Activated T-cell treated with anti-CD3 and anti-CD28 coated beads, Interleukin-2, amount 50 U/mL, for 1 hour (primary cell): ENCODE results near the gene ATXN1.

Experiments
- DNase-seq: peaks from one replicate; pipeline ENCODE4 v3.0.0-alpha.2; 2020

The ATXN1 gene

GRCh38 chr6:16519265-16520242, 241.7 kb downstream of the ATXN1 start:
- DNase-seq, result no peak

GRCh38 chr6:16518265-16518664, 243.0 kb downstream of the ATXN1 start:
- no peak for DNase-seq

GRCh38 chr6:16514249-16514648, 247.0 kb downstream of the ATXN1 start:
- DNase-seq, result peak; percentile 28

GRCh38 chr6:16512544-16513290, 248.5 kb downstream of the ATXN1 start:
- no peak for DNase-seq

DNA sequence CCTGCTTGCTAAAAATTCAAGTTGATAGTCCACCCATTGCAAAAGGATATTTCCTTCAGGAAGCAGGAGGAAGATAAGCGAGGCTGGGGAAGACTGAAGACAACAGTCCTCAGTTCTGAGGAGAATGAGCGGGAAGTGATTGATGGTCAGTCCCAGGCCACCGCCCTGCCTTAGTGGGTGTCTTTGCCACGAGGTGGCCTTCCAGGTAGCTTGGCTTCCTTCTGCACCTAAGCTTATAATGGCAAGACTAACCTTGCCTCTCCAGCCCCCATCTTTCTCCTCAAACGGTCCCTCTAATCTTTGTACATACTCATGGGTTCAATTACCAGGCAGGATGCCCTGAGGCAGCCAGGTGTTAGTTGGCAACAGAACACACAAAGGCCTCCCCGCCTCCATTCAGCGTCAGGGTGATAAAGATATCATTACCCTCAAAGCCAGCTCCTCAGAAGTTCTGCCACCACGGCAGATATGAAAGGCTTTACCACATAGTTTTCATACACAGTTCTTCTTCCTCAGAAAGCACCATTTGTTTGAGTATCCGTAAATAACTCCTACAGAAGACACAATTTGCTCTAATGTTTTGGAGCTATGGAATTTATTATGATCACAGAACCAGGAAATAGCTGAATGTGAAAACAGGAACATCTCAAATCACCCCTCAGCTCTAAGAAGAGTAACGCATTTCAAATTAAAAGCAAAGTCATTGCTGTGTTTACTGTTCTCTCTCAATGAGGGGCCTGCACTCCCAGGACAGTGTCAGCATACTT, 249.4 kb downstream of the ATXN1 start:
- peak; percentile 47 for DNase-seq

- no peak for DNase-seq
Measured at GRCh38 chr6:16511040-16511660, 250.1 kb downstream of the ATXN1 start.

DNA sequence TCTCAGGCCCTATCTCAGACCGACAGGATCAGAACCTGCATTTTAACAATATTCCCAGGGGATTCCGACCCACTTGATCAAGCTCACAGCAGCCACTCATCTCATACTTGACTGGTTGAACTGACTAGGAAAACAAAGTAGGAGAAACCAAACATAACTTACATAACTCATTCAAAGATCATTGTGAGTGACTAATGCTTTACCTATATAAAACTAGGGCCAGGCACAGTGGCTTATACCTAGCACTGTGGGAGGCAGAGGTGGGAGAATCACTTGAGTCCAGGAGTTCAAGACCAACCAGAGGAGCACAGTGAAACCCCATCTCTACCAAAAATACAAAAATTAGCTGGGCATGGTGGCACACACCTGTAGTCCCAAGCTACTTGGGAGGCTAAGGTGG, 251.0 kb downstream of the ATXN1 start:
- DNase-seq, result no peak

- DNase-seq, result no peak
Measured at GRCh38 chr6:16508959-16509358, 252.3 kb downstream of the ATXN1 start.

- no peak for DNase-seq
Measured at GRCh38 chr6:16505711-16506357, 255.4 kb downstream of the ATXN1 start.

DNA sequence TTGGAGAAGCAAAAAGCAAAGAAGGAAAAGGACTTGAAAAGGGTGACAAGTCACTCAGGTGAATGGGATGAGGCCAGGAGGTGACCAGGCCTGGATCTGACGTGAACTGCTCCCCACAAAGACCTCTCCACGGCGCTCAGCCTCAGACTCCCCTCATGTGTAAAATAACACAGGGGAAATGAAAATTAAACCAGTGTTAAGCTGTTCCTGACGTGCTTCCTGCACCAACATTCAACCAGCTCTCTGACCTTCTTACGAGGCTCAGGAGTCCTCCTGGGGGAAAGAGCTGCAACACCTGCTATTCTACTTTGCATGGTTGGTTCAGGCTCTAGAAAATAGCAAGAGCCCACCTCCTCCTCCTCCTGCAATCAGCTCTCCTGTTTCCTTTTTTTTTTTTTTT, 256.7 kb downstream of the ATXN1 start:
- DNase-seq, result no peak

- DNase-seq, result no peak
Measured at GRCh38 chr6:16503970-16504415, 257.3 kb downstream of the ATXN1 start.

DNA sequence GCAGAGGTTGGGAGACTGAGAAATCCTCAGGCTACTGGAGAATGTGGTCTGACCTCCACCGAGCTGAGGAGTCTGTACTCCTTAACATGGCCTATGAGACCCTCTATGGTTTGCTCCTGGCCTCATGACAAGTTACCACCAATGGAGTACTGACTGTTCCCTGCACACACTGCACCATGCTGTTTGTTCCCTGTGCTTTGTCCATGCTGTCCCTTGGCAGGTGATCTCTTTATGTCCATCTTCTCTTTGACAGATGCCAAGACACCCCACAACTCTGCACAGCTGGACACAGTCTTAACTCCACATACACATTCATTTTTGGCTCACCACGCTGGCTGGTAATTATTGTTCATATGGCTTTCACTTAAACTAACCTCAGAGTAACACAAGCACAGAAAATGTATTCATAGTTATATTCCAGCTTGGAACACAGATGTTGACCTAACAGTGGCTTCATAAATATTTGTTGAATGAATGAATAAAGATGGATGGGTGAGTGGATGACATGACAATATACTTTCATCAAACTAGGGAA, 258.0 kb downstream of the ATXN1 start:
- DNase-seq, result no peak

DNA sequence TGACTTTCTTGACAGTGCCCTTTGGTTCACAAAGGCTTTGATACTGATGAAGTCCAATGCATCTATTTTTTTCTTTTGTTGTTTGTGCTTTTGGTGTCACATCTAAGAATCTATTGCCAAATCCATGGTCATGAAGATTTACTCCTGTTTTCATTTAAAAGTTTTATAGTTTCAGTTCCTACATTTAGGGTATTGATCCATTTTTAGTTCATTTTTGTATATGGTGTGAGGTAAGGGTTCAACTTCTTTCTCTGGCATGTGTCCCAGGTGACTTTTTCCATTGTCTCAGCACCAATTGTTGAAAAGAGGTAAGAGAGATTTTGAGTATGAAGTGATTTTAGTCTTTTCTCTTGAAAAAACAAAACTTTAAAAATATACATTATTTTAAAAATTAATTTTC, 262.3 kb downstream of the ATXN1 start:
- DNase-seq, result no peak

DNA sequence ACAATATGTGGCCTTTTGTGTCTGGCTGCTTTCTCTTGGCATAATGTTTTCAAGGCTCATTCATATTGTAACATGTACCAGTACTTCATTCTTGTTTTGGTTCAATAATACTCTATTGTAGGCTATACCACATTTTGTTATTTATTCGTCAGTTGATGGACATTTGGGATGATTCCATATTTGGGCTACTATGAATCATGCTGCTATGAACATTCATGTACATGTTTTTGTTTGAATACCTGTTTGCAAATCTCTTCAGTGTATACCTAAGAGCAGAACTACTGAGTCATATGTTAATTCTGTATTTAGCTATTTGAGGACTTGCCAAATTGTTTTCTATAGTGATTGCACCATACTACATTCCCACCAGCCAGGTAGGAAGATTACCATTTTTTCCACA, 263.0 kb downstream of the ATXN1 start:
- DNase-seq, result no peak

- no peak for DNase-seq
Measured at GRCh38 chr6:16496991-16497801, 264.1 kb downstream of the ATXN1 start.

DNA sequence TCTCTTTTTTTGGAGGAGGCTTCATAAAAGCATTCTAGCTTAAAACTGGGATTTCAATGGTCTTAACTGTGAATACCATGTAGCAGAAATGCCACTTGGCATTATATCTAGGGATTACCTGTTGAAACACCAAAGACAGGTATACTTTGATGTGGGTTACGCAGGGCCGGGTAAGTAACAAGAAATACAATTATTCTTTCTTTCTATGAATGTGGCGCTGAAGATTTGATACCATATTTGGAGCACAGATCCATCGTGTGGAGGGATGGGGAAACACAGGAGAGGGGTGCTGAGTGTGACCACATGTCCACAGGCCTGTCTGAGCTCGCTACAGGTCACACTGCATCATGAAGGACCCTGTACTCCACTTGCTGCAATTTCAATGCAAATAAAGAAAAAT, 265.1 kb downstream of the ATXN1 start:
- DNase-seq, result no peak

DNA sequence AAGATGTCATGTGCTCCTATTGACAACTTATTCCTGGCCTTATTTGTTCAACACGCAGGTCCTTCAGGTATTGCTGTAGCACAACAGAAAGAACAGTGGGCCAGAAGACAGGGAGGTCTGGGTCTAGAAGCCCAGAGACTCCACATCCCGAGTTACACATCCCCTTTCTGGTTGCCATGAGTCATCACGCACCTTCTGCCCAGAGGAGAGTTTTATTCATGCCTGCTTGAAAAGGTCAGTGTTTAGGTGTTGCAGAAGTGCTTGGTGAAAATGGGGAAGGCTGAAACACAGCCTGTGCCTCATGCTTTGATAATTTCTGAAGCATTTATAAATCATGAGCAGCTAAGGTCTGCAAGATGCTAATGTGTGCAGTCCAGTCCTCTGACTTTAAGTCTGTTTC, 266.5 kb downstream of the ATXN1 start:
- DNase-seq, result no peak

- no peak for DNase-seq
Measured at GRCh38 chr6:16493802-16494201, 267.5 kb downstream of the ATXN1 start.

GRCh38 chr6:16493112-16493511, 268.1 kb downstream of the ATXN1 start:
- DNase-seq, result no peak

GRCh38 chr6:16491666-16492313, 269.5 kb downstream of the ATXN1 start:
- DNase-seq, result no peak
